NOMO-1 (cell line): ENCODE results near the gene NEO1.
"Not testable (repeated sequence)": the region's sequence is repeated elsewhere in the genome, so short reads cannot be mapped to it uniquely, and the experiment has no call there.

Experiments
- DNase-seq, 2 experiments: peaks; one replicate each; lab custom pipeline; 2025; ENCODE audit not compliant: unreplicated experiment in 2 of 2; lab: John Stamatoyannopoulos, UW

The NEO1 gene

DNA sequence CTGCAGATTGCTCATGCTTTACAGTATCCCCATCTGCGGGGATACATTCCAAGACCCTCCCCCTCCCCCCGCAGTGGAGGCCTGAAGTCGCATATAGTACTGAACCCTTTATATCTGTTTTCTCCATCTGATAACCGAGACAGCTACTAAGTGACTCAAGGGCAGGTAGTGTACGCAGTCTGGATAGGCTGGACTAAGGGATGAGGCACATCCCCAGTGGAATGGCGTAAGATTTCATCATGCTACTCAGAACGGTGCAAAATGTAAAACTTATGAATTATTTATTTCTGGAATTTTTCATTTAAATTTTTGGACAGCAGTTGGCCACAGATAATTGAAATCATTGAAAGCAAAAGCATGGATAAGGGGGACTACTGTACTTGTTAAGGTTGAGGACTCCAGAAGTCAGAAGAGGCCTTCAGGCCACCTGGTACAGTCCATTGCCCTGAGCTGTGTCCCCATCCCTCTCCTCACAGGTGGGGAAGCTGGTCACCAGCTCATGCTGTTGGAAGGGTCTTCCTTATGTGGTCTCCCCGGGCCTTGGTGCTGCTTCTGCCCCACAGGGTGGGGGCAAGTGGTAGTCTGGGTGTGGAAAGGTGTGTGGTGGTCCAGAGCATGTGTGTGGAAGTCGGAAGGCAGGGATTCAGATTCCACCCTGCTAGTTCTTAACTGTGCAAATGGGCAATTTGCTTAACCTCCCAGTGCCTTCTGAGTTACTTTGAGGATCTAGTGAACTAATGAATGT is 244.5 kb downstream of the NEO1 start:
- DNase-seq, result no peak

DNA sequence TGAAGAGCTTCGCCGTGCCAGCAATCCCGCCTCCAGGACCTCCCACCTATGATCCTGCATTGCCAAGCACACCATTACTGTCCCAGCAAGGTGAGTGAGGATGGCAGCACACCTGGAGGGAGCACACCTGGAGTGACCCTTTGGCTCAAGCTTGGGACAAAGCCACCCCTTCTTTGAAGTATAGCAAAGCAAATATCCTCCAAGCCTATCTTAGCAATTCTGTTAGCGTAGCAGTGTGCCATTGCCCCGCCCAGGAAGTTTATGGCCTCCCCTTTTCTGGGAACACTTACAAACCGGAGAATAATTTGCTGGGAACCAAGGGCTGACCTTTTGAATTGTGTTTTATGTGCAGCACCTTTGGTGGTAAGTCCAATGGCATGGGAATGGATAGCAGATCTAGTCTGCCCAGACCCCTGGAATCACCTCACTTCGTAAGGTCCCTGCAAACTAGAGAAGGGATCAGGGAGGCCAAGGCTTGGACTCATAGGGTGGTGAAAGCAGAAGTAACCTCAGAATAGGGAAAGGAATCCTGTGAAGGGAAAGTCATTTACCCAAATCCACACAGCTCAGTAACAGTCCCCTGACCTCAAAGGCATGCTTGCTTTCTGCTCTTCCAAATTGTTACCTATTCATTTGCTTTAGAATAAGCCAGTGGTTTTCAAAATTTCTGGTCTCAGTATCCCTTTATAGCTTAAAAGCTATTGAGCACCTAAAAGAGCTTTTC is 246.4 kb downstream of the NEO1 start:
- DNase-seq, result peak in 1 of 2 experiments; percentile 28

DNA sequence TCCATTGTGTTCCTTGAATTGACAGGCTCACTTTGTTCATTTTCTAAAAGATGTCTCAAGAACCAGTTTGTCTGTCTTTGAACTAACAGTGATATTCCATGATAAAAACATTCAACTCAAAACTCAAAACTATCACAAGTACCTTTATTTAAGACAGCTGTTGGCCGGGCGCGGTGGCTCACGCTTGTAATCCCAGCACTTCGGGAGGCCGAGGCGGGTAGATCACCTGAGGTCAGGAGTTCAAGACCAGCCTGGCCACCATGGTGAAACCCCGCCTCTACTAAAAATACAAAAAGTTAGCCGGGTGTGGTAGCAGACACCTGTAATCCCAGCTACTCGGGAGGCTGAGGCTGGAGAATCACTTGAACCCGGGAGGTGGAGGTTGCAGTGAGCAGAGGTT is 248.0 kb downstream of the NEO1 start:
- not testable (repeated sequence) for DNase-seq

DNA sequence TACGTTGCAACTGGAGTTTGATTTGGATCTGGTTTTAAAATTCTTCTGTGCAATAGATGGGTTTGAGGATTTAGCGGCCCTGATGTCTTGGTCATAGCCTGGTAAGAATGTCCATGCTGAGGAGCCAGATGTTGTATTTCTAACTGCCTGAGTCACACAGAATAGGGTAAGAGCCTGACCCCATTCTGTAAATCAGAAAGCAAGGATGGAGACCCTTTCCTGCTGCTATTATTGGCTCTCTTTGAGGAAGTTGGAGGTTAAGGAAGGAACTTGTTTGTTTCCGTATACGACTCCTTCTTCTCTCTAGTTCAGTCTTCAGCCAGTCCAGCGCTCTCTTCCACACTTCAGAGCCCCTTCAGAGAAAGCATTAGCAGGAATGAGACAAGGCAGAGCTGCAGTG is 251.4 kb downstream of the NEO1 start:
- DNase-seq, result peak; percentile 44 to 62

DNA sequence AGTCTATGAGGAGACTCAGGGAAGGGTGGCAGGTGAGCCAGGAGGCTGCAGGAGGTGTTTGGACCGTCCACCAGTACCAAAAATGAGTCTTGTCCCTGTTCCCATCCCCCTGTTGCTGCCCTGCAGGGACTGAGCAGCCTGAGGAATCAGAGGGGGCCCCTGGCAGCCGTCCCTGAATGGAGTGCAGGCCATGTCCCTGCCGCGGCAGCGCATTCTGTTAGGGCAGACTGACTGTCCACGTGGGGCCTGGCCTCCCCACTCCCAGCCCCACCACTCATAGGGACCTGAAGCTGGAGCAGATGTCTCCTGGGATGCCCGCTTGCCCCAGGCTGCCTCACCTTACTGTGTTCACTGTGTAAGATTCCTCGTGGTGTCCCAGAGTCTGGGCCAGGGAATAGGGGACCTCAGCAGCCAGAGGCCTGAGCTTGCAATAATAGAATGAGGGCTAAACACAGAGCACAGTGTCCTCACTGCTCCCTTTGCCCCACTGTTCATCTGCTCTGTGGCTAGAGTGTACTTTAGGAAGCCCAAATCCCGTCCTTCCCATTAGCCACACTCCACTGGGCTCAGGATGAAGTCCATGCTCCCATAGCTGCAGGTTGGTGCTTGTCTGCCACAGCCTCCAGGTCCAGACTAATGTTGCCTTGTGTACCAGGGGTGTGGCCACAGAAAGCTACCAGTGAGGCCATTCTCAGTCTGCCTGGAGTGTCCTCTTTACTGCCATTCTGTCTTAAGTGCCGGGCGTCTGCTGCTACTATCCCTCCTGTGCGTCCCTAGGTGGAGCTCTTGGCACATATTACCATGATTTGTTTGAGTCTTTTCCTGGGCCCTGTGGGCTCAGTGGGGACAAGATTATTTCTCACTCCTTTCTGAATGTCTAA is 253.3 kb downstream of the NEO1 start:
- peak; percentile 83 to 92 for DNase-seq

DNA sequence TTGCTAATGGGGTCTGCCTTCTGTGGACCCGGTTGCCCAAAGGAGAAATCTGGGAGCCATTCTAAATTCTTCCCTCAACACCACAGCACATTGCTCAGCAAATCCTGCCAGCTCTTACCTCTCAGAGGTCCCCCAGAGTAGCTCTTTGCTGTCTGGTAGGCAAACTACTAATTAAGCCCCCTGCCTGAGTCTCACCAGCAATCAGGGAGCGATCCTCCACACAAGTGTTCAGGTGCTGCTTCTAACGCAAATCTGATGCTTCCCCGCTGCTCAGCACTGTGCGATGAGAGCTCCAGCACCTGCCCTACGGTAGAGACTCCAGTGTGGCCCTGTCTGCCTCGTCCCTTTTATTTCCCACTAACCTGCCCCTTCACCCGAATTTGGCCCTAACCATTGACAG is 256.0 kb downstream of the NEO1 start:
- DNase-seq, result no peak

DNA sequence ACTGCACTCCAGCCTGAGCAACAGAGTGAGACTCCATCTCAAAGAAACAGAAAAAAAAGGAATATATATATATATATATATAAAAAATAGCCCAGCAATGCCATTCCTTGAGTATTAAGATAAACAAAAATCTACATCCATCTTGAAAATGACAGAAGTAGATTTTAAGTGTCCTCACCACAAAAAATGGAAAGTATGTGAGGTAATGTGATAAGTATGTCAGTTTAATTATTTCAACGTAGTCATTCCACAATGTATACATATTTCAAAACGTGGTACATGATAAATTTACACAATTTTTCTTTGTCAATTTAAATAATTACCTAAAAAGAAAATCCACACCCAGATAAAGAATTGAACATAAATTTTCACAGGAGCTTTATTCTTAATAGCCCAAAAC is 261.6 kb downstream of the NEO1 start:
- DNase-seq, result no peak

DNA sequence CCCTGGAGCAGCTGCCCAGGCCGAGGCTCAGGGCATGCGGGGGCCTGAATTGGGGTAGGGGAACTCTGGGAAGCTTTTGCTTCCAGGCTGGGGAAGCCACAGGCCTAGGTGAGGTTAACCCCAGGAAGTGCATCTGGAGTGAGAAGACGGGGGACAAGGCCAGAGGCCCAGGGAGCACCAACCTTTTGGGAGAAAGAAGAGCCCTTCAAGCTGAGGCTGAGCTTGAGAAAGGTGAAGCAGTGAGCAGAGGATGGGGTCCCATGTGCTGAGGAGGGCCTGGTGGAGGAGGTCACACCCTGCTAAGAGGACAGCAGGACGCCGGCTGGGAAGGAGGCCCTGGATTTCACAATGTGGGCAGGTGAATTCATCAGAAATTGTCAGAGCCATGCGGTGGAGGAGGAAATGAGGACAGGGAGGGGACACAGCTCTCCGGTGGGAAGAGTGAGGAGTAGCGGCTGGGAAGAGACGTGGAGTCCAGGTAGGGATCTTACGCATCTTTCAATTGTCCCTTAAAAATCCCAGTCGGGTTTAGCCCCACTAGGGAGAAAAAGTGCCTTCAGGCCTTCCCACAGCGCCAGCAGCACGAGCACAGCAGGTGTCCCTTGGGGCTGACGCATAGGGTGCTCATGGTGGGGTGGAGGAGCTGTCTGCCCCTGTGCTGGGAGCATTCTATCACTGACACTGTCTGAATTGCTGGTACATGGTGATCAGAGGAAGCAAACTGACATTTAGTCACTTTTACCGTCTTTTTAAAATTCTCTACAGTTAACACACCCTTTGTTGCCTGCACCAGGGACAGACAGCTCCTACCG is 265.6 kb downstream of the NEO1 start:
- DNase-seq, result no peak

DNA sequence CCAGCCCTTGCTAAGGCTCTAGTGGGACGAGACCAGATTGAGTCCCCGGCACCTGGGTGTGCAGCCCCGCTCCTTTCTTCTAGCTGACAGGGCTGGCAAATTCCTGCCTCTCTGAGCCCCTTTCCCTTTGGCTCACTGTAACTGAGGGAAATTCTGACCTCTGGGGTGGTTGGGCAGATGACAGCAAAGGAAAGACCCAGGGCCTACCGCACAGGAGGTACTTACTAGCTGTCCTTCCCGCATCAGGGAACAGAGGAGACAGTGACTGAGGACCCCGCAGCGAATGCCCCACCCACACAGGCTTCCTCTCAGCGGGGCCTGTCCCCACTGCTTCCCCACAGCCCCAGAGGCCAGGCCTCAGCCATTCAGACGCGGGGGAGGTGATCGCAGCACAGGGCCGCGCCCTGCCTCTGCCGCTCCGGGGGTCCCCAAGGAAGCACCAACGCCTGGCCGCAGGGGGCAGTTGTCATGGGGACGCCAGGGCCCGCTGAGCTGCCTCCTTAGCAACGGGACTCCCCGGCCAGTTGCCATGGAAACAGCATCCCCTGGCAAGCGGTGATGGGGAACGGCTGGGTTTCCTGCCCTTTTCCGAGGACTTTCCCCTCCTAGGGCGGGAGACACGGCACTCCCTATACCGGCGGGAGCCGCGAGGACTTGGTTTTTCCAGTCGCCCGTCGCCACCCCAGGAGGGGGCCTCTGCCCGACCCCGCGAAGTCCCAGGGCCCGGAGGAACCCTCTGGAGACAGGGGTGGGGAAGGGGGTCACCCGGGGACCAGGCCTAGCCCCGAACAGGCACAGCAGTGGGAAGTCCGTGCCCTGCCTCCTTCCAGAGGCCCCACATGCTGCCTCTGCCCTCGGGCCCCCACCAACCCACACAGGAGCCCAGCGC is 266.4 kb downstream of the NEO1 start:
- no peak for DNase-seq

DNA sequence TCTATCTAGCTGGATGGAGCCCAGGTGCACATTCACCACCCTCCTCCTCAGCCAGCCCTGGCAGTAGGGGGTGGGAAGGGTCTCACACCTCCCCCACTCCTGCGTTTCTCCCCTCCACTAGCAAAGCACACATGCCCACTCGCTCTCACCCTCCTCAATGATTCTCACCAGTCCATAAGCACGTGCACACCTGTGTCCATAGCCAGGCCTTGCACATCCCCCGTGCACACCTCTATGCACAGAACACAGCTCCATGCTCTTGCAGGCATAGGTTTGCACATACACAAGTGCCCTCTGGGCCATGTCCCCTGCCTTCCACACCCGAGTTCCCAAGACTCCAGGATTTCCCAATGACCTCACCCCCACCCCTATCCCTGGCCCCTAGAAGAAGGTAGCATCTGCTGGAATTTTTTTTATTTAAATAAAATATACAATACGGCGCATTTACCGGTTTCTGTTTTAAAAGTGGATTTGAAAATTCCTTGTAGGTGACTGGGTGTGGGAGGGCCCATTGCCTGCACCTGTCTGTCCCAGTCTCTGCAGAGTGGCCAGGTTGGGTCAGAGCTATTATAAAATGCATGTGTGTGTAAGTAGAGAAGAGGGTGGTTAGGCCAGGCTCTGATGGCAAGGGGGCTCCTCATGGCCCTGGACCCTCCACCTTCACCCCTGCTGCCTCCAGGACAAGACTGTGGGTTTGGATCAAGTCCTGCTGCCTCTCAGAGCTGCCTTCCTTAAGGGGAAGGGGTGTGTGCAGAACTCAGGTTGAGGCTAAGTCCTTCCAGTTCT is 267.4 kb downstream of the NEO1 start:
- DNase-seq, result no peak

DNA sequence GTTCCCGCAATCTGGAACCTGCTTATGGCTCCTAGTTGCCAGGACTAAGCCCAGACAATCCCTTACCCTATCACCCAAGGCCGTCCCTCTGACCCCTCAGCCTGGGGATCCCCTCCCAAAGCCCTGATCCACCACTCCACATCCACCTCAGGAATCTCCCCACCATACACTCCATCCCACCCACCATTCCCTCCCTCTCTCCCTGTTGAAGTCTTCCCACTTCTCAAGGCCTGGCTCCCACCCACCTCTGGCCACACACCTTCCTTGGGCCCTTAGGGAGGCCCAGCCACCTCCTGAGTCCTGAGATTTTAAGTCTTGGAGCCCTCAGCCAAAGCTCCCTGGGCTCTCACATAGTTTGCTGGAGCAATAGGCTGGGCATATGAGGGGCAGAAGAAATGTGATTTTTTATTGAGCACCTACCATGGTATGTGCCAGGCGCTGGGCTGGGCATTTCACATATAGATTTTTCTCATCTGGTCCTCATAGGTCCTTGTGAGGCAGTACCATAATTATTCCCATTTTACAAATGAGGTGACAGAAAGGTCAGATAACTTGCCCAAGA is 268.4 kb downstream of the NEO1 start:
- no peak for DNase-seq

DNA sequence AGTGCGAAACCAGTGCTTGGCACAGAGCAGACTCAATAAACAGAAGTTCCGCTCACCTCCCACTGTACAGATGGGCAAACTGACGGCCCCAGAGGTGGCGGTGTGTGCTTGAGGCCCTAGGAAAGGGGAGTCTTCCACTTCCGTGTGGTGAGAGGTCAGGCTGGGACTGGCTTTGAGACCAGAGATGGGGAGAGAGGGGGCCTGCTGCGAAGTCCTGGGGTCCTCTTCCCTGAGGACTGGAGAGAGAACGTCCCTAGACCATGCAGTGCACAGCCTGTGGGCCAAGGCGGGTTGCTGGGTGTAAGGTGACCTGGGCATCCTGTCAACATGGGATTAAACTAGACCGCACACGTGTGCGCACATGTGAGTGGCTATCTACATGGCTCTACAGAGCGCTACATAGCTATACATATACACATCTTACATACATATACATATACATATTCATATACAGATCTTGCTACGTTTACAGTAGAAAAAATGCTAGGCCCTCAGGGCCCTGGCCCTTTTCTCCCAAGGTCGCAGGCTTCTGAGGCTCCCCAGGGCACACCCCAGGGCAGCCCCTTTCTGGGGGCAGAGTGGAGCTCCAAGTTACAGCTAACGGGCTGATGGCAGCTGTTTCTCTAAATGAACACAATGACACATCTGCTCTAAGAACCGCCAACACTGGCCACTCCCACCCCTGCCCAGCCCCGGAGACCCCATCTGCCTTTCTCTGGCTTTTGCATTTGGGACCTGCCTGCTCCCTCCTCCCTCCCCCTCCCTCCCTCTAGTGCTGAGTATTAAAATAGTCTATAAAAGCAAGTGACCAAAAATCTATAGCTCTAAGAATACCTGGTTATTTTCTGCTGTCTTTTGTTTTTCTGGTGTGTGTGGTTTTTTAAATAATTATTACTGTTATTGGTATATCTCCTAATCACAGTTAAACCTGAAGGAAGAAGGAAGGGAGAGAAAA is 269.5 kb downstream of the NEO1 start:
- DNase-seq, result no peak

DNA sequence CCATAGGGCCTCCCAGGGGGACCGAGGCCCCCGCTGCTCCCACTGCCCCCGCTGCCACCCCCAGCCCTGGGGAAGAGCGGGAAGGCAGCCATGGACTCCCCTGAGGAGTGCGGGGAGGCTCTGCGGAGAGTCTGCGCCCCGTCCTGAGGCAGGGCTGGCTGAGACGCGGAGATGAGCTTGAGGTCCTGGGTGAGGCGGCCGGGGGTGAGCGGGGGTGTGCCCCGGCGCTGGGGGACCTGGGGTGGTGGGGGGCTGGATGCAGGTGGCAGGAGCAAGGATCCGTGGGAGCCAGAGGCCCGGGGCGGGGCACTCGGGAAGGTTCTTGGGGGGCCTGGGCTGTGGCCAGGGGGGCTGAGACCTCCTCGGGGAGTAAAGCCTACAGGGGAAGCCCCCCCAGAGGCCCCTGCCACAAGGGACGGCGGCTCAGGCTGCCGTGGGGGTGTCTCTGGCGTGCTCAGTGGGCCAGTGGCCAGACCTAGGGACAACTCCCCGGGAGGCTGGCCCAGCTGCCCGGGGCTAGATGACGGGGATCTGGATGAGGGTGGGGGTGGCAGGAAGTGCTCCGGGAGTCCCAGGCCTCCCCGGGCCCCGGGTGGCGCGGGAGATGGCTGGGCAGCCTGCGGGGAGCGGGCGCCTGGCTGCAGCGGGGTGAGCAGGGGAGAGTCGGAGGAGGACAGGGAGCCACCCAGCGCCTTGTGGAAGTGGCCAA is 270.6 kb downstream of the NEO1 start:
- no peak for DNase-seq

DNA sequence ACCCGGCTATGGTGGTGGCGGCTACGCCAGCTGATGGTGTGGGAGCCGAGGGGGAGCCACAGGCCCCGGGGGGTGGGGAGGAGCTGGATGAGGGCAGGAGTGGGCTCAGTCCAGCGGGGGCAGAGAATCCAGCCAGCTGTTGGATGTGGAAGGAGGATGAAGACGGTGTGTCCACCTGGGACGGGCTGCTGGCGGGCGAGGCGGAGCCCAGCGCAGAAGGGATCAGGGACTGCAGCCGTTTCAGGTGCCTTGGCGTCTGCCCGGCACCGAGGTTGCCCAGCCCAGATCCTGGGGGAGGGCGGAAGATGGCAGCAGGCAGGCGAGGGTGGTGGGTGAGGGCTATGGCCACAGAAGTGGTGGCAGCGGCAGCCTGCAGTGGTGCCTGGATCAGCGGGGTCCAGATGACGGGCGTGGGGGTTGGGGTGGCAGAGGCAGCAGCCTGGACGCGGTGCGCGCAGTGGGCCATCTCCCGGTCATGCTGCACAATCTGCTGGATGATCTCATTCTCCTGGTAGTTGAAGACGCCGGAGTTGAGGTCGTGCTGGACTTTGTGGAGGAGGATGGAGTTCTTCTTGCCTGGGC is 271.2 kb downstream of the NEO1 start:
- DNase-seq, result no peak

DNA sequence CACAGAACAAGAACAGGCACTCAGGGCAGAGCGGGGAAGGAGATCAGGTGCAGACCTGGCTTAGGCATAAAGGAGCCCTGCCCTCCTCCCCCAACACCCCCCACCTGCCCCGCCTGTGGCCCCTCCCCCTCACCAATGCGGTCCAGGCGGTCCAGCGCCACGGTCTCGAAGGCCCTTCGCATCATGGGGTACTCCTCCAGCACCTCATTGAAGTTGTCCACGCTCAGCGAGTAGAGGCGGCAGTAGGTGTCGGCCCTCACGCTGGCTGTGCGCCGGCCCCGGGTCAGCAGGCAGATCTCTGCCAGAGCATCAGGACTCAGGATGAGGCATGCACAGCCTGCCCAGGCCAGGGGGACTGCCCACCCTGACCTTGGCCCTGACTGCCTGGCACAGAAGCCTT is 271.7 kb downstream of the NEO1 start:
- no peak for DNase-seq

DNA sequence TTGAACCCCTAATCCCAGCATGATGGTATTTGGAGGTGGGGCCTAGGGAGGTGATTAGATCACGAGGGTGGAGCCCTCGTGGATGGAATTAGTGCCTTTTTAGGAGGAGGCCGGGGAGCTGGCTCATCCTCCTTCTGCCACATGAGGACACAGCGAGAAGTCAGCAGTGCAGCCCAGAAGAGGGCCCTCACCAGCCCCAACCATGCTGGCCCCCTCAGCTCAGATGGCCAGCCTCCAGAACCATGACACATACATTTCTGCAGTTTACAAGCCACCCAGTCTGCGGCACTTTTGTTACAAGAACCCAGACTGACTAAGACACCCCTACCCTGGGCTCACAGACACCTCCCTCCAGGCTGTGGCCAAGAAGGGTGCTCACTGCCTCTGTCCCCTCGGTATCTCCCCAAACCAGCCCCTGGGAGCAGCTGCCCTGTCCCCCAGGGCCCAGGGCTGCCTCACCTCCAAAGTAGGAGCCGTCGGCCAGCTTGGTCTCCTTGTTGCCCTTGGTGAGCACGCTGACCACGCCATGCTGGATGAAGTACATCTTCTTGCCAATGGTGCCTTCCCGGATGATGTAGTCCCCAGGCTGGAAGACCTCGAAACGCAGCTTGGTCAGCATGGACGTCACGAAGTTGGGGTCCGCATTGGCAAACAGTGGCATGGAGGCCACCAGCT is 272.4 kb downstream of the NEO1 start:
- DNase-seq, result no peak
